Suppressor macrophage (primary cell): ENCODE data around the gene KLRB1.
"Not testable (repeated sequence)": the region's sequence is repeated elsewhere in the genome, so short reads cannot be mapped to it uniquely, and the experiment has no call there.

Experiments used
- DNase-seq, 4 experiments: peaks; one replicate each; pipeline ENCODE4 v3.0.0-alpha.2; 2020 to 2022

The KLRB1 gene

DNA sequence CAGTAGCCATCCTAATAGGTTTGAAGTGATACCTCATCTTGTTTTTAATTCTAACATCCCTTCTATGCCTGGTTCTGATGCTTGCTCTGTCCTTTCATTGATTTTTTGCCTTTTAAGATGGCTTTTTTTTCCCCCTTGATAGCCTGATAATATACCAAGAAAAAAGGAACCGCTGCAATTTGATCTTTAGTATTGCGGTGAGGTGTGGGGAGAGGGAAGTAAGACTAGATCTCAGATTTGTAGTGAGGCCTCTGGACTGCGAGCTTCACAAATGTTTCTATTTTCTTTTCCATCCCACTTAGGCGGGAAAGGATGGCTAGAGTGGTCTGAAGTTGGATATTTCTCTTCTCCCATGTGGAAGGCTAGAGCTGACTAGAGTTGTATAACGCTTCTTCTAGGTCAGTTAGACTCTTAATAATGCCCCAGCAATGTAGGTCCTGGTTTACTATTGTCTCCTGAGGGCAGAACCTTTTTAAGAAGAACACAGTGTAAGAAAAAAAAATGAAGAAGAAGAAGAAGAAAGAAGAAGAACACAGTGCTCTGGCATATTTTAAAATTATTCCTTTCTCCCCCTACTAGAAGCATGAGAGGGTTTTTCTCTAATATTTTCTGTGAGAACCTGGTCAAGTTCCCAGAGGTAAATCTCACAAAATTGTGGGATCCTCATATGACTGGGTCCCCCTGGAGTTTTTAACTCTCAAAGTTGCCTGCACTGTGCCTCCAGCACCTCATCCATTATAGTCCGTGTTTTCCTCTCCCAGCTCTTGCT, 11.9 kb upstream of the KLRB1 start:
- DNase-seq = peak in 3 of 4 experiments; percentile 7 to 35 (median 18)

DNA sequence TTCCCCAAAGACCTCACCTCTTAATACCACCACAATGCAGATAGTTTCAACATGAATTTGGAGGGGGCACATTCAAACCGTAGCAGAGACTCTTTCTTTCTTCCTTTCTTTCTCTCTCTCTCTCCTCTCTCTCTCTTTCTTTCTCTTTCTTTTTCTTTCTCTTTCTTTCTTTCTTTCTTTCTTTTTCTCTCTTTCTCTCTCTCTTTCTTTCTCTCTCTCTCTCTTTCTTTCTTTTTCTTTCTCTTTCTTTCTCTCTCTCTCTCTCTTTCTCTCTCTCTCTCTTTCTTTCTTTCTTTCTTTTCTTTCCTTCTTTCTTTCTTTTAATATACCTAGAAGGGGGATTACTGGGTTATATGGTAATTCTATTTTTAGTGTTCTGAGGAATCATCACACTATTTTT, 11.2 kb upstream of the KLRB1 start:
- DNase-seq = not testable (repeated sequence)

DNA sequence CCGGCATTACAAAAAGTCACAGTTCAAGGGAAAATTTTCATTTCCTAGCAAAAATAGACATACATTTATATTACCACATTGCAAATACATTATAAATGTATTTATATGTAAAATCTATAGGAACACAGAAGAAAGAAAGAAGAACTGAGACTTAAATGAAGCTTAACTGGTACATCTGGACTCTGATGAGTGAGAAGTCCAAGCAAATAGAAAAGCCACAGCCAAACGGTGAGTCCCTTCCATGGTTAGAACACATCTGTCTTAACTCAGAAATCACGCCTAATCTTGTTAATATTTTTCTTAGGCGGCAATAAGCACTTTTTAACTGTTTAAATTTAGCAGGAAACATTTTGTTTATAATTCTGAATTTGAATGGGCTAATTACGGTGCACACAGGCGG, 9.4 kb upstream of the KLRB1 start:
- DNase-seq = no peak

DNA sequence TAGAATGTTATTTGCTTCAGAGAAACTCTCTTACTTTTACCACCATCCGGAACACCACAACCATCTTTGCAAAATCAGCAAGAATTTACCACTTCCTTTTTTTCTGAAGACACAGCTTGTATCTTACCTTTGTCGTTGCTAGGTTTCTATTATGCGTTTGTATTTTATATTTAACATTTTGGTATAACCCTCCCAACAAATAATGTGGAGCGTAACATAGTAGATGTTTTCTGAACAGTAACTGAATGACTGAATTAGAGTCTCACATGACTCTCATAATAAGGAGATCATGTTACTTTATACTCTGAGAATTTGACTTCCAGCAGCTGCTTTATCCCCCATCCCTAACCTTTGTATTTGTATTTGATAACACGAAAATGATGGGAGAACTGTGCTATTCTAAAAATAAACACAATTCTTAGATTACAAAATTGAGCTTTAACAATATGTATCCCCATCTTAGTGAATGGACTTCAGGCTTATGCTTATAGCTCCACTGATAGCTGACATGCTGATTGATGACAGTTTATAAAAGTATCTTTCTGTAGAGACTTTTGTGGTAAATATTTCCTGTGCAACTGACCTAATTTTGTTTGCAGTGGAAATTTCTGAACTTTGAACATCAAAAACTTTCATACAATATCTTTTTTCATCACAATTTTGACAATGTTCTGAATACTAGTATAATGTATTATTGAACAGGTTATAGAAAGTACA, 7.9 kb upstream of the KLRB1 start:
- DNase-seq = peak in 2 of 4 experiments; percentile 36 to 52

DNA sequence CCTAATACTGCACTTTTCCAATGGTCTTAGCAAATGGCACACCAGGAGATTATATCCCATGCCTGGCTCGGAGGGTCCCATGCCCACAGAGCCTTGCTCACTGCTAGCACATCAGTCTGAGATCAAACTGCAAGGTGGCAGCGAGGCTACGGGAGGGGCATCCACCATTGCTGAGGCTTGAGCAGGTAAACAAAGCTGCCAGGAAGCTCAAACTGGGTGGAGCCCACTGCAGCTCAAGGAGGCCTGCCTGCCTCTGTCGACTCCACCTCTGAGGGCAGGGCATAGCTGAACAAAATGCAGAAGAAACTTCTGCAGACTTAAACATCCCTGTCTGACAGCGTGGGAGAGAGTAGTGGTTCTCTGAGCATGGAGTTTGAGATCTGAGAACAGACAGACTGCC, 2.9 kb upstream of the KLRB1 start:
- not testable (repeated sequence) for DNase-seq

DNA sequence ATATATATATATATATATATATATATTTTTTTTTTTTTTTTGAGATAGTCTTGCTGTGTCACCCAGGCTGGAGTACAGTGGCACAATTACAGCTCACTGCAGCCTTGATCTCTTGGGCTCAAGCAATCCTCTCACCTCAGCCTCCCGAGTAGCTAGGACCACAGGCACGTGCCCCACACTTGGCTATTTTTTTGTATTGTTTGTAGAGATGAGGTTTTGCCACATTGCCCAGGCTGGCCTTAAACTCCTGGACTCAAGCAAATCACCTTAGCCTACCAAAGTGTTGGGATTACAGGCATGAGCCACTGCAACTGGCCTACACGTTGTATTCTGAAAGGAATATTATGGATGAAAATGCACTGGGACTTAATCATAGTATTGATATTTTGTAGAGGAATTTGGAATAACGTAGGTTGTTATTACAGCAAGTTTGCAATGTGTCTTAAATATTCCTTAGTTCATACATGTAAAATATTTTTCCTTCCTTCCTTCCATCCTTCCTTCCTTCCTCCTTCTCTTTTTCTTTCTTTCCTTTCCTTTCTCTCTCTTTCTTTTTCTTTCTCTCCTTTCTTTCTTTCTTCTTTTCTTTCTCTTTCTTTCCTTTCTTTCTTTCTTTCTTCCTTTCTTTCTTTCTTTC, 862 bp downstream of the KLRB1 start:
- DNase-seq = no peak

DNA sequence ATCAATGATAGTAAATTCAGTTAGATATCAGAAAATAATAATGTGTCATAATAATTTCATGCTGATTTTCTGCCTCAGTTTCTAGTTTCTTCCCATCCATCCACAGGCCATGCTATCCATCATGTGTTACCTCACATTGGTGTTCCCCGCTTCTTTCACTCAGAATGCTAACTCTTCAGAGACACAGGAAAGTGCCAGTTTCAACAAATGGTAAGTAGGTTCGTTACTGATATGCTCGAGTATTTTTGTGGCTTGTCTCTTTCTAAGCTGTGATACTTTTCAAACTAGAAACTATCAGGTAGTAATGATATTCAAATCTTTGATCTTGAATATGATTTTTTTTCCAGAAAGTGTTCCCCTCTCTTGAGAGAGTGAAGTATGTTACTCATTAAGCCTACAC, 1.5 kb downstream of the KLRB1 start:
- DNase-seq = no peak

DNA sequence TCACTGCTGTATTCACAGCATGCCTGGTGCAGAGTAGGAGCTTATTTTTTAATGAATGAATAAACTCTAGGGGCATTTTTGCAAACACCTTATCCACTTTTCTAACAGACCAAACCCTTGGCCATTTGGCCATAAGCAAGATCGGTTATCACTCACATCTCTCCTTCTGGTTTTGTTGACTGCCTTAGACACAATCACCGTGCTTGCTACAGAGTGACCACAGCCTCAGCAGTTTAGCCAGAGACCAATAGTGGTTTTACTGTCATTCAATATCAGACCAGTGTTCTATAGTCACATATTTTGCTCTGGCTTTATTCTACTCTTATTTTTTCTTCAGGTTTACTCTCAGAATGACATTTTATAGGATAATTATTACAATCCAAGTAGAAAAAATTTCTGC, 2.2 kb downstream of the KLRB1 start:
- DNase-seq = no peak

DNA sequence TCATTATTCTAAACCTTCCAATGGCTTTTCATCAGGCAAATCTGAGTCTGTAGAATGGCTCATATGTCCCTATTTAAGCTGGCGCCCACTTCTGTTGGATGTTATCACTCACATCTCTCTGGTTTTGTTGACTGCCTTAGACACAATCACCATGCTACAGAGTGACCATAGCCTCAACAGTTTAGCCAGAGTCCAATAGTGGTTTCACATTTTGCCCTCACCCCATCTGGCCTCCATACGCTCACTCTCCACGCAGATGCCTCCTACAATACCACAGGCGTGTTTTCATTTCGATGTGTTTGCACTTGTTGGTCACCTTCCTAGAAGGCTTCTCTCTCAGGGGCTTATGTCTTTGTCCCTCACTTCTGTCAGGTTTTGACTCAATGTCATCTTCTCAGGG, 3.4 kb downstream of the KLRB1 start:
- DNase-seq = no peak

DNA sequence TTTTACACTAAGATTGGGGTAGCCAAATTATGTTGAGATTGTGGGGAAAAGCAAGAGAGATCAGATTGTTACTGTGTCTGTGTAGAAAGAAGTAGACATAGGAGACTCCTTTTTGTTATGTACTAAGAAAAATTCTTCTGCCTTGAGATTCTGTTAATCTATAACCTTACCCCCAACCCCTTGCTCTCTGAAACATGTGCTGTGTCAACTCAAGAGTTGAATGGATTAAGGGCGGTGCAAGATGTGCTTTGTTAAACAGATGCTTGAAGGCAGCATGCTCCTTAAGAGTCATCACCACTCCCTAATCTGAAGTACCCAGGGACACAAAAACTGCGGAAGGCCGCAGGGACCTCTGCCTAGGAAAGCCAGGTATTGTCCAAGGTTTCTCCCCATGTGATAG, 7.3 kb downstream of the KLRB1 start:
- DNase-seq = not testable (repeated sequence)

DNA sequence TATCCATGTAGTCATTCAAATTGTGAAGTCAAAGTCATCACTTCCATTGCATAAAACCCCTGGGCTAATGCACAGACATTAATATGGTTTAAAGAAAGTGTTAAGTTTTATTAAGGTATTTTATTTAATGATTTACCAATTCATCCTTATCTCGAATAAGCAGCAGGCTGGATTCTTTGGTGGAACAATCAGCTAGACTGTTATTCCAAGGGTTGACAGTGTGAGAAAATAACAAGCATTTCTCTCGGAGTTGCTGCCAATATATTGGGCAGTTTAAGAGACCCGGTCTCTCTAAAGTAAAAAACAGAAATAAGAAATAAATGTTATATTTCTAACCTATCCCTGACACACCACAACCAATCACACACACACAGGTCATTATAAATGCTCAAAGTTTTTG, 9.4 kb downstream of the KLRB1 start:
- no peak for DNase-seq

DNA sequence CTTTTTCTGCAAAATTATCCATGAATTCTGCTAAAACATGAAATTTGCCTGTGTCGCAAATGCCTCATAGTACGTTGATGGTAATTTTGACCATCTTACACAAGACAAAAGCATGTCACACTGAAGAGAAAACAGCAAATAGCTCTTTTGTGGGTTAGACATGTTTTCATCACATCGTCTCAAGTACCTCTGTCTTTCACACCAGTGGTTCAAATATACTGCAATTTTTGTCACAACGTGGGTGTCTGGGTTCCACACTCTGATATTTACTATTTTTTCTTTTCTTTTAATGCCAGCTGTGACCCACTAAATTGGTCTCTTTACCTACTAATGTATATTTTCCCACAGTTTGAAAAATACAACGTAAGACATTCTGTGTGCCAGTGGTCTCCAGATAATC, 10.4 kb downstream of the KLRB1 start:
- no peak for DNase-seq

DNA sequence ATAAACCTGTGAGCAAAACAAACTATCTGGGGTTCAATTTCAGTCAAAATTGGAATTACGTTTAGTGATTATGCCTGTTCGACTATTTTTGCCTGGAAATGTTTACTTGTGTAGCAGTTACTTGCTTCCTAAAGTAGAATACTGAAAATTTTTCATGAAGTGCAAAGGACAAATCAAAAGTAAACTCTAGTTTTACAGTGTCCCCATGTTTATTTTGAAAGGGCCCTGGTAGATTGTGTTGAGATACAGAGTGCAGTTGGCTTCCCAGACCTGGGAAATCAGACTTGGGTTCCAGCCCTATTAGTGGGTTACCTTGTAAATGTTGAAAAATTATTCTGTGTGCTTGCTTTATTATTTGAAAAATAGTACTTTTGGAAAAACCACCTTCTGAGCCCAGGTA, 17.3 kb downstream of the KLRB1 start:
- DNase-seq = no peak

DNA sequence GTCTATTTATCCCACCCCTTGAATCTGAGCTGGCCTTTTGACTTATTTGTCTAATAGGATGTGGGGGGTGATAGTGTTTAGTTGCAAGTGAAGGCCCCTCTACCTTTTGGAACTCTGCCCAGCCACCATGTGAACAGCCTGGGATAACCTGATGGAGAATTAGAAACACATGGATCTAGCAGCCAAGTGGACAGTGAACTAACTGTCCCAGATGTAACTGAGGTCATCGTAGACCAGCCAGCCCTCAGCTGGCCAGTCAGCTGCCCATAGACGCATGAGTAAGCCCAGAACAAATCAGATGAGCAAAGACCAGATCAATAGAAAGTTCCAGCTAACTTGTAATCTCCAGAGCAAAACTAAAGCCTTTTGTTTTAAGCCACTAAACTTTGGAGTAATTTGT, 19.0 kb downstream of the KLRB1 start:
- no peak for DNase-seq

DNA sequence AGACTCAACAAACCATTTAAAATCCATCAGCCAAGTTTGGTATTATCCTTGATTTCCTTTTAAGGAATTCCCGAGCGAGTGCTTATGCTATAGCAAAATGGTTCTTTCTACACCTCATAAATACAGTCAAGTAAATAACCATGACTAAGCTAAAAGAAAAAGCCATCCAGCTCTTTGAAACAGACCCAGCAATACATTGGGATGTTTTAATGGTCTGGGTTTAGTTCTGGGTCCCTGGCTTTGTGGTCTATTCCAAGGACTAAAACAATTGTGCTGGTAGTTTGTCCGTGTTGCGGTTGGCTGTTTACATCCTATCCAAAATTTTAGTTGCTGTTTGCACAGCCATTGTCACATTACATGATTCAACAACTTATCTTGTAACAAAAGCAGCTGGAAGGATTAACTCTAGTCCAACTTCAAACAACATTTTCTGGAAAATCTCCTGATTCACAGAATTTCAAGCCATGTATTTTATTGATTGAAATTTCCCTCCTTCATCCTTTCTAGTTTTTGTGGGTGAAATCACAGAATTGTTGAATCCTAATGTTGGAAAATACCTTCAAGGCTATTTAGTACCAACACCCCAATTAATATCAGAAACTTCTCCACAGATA, 19.6 kb downstream of the KLRB1 start:
- no peak for DNase-seq

DNA sequence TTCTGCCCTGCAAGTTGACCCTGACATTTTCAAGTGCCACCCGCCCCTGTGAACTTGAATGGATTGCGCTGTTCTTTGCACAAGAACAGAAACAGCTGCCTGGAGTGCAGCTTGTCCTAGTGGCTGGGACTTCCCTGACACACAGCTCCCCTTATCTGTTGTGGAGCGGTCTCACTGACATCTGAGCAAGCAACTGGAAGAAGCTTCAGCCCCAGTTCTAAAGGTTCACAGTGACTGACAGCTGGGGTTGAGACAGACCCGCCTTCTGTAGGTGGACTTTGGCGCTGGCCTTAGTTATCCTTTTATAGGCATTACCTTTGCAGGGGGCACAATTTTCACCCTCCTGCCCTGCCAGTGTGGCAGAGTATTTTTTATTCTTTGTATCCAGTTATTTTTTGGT, 30.0 kb downstream of the KLRB1 start:
- DNase-seq = not testable (repeated sequence)

DNA sequence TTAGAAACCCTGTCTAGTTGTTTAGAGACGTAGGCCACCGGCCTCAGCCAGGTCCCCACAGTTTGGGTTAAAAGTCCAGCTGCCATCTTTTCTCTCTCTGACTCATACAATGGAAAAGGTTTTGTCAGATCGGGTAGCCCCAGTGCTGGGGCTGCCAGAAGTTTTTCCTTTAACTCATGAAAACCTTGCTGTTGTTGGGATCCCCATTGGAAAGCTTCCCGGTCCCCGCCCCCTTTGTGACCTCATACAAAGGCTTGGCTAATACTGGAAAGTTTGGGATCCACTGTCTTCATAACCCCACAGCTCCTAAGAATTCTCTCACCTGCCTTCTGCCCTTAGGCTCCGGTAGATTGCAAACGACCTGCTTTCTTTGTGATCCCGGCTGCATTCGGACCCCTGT, 40.6 kb downstream of the KLRB1 start:
- not testable (repeated sequence) for DNase-seq

DNA sequence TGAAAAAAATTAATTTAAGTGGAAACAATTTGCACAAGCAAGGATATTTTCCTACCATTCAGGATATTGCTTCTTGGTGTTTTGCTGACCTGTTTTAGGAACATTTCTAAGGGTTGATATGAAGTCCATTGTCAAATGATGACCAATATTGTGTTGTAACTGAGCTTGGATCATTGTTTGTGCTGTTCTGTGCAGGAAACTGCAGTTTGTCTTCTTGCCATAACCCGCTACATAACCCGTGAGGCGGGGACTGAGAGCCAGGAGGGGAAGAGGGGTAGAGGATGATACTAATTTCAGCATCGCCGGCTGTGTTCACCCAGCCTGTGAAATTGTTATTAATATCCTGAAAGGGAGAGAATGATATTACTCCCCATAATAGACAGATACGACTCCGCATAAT, 41.6 kb downstream of the KLRB1 start:
- not testable (repeated sequence) for DNase-seq

DNA sequence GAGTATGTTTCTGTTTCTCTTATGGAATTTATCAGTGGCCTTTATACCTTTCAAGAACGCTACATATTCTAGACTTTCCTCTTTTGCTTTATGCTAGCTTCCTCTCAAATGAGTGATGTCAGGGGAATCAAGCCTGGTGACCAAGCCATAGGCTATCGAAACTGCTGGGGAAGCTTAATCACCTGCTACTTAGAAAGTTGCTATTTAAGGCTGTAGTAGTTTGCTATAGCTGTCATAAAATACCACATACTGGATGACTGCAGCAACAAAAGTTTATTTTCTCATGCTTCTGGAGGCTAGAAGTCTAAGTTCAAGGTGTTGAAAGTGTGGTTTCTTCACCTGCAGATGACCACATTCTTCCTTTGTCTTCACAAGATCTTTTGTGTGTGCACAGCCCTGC, 43.3 kb downstream of the KLRB1 start:
- peak in 1 of 4 experiments; percentile 2 for DNase-seq

DNA sequence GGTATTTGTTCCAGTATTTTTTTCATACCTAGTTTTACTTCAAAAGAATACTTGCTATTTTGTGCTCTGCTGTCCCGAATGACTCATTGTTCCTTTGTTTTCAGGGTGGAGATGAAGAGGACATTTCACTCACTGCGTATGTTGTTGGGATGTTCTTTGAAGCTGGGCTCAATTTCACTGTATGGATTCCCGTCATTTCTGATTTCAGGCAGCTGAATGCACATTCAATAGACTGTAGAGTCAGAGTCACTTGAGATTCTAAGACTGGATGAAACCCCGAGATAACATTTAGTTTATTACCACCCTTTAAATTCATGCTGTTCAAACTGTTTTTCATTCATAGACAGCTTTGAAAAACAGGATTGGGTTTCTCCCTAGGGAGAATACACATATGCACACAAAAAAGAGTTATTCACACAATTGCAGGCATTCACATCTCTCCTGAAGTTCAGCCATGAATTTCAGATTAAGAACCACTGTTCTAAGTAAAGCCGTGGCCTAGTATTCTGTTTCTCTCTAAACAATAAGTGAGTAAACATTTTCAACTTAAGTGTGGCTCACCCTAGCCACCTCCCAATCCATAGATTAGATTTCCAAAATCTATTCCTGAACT, 44.8 kb downstream of the KLRB1 start:
- not testable (repeated sequence) for DNase-seq

DNA sequence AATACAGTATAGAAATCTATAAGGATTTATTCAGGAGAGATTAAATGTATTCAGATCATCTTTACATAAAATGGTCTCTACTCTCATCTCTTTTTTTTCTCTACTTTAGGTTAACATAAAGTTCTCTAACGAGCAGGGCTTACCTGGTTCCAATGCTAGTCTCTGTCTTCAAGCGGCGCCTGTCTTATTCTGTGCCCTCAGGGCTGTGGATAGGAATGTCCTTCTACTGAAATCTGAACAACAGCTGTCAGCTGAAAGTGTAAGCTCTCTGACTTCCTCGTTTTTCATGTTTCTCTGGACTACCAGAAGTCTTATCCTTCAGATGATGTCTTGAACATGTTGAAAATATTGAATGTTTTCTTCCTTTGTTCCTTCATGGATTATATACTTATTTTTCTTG, 62.2 kb downstream of the KLRB1 start:
- not testable (repeated sequence) for DNase-seq
